Ecto neural progenitor cell (in vitro differentiated cells): ENCODE measurements around the gene CCL5.
A peak's percentile ranks its signal among the peaks of the same experiment; 100 is the strongest.

Experiments
- DNase-seq: peaks from one replicate; pipeline ENCODE4 v3.0.0-alpha.2; 2018; ENCODE audit warnings: low spot score

Gene CCL5

DNA sequence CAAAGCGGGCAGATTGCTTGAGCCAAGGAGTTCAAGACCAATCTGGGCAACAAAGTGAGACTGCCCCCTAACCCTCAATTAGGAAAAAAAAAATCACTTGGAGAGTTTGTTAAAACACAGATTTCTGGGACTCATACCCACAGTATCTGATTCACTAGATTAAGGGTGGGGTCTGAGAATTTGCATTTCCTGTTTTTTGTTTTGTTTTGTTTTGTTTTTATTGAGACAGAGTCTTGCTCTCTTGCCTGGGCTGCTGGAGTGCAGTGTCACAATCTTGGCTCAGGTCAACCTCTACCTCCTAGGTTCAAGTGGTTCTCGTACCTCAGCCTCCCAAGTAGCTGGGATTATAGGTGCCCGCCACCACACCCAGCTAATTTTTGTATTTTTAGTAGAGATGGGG is 12.6 kb downstream of the CCL5 start:
- no peak for DNase-seq

DNA sequence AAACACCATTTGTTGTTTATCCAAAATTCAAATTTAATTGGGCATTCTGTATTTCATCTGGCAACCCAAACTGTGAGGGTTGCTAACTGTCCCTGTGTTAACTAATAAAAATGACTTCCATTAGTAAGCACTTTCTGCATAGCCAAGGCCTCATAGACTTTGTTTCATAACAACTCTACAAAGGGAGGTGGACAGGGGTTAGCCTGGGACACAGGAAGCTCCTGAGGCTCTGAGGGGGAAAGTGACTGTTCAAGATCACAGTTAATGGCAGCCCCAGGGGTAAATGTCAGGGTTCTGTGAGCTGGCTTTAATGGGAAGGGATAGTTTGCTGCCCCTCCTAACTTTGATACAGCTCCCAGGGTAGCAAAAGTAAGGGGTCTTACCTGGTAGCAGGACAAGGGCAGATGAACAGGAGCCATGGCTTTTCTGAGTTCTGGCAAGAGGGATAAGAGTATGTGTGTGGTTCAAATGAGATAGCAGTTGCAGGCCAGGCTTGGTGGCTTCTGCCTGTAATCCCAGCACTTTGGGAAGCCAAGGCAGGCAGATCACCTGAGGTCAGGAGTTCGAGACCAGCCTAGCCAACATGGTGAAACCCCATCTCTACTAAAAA is 13.7 kb downstream of the CCL5 start:
- DNase-seq: no peak

DNA sequence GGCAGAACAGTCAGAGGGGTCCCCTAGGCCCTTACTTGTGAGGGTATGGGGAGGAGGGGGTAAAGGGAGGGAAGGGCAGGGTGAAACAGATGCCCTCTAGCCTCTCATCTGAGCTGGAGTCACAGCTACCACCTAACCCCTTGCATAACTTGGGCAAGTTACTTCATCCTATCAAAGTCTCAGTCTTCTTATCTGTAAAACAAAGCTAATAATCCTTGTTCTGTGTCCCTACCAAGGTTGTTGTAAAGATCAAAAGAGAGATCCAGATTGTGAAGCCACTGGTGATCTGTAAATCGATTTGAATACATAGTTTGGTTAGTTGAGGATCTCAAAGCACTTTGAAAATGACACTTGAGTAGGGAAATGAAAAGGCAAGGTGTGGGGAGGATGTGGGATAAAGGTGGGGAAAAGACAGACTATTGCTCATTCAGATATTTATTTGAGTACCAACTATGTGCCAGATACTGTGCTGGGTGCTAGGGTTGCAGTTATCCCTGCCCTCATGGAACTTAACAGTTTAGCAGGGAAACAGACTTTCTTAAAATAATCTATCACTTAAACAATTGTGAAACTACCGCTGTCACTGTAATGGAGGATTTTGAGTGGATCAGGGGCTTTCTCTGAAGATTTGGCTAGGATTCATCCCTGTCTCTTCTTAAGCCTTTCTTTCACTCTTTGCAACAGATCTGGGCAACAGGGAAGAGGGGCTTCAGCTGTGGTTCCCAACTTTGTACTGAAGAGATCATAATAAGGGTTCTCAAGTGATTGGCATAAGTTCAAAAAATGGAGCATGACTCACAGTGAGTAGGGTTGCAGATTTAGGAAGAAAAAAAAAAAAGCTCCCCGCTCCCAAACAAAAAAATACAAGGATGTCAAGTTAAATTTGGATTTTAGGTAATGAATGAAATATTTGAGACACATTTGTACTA is 14.5 kb downstream of the CCL5 start:
- DNase-seq: no peak

DNA sequence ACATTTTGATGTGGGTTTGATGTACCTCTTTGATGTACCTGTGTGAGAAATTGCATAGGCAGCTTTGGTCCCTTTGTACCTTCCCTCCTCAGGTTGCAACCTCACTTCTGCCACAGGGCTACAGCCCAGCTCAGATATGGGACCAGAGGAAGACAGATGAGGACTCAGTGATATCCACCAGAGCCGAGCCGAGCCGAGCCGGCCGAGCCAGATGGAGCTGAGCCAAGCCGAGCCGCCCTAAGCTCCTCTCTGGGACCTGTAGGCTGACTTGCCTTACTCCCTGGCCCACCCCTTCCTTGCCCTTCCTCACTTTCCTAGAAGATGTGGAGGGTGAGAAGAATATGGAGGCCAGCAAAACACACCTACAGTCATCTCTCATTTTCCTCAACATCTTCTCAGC is 15.3 kb downstream of the CCL5 start:
- no peak for DNase-seq

- DNase-seq: no peak
These were observed 23.6 kb downstream of the CCL5 start for GRCh38 chr17:35856603-35857002.

GRCh38 chr17:35855965-35856364 is 24.2 kb downstream of the CCL5 start:
- DNase-seq: no peak

DNA sequence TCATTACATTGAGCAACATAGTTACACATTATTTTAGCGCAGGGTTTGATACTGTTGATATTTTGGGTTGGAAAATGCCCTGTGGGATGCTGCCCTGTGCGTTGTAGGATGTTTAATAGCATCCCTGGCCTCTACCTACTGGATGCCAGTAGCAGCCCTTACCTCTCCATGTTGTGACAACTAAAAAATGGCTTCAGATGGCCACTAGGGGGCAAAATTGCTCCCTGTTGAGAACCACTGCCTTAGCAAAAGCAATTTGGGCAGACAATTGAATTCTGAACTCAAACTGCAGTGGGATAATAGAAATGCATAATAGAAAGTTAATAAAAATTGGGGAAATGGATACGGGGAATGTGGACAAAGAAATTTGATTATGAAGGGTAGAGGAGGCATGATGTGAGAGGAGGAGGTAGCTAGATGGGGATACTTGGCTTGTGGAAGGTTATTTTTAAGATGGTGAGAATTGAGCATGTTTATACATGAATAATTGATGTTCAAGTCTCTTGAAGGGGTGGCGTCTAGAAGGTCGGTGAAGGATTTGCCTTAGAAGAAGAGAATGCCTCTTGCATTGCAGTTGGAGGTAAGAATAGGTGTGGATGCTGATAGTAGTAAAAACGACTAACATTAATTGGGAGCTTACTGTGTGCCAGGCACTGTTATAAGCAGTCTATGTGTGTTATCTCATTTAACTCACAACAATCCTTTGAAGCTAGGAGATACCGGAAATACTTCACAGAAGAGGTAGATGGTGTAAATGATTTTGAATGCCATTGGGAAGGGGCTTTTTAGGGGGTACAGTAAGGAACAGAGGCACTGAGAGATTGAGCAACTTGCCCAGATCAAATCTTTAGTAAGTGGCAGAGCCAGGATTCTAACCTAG is 30.5 kb downstream of the CCL5 start:
- DNase-seq: peak; percentile 65

GRCh38 chr17:35847633-35848373 is 32.4 kb downstream of the CCL5 start:
- DNase-seq: no peak

GRCh38 chr17:35847006-35847405 is 33.2 kb downstream of the CCL5 start:
- DNase-seq: no peak

GRCh38 chr17:35846055-35846809 is 33.9 kb downstream of the CCL5 start:
- DNase-seq: no peak

- no peak for DNase-seq
These were observed 35.6 kb downstream of the CCL5 start for GRCh38 chr17:35844547-35844946.

DNA sequence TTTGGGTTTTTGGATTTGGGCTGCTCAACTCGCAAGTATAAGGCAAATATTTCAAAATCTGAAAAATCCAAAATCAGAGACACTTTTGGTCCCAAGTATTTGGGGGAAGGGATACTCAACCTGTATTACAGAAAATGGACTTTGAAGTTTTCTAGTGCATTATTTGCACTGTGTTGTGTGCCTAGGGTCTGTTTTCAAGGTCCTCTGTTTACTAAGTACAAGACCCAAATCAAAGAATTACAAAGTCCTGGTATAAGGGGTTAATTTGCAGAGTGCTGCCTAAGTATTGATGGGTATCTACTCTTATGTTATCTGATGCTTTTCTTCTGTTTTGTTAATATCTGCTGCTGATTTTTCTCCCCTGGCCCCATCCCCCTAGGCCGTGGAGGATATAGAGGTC is 36.5 kb downstream of the CCL5 start:
- no peak for DNase-seq

- no peak for DNase-seq
These were observed 37.9 kb downstream of the CCL5 start for GRCh38 chr17:35842239-35842638.

DNA sequence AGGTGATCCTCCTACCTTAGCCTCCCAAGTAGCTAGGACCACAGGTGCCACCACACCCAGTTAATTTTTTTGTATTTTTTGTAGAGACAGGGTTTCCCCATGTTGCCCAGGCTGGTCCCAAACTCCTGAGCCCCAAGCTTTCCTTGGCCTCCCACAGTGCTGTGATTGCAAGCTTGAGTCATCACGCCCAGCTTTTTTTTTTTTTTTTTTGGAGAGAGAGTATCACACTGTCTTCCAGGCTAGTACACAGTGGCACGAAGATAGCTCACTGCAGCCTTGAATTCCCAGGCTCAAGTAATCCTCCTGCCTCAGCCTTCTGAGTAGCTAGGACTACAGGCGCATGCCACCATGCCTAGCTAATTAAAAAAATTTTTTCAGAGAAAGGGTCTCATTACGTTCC is 38.7 kb downstream of the CCL5 start:
- no peak for DNase-seq

DNA sequence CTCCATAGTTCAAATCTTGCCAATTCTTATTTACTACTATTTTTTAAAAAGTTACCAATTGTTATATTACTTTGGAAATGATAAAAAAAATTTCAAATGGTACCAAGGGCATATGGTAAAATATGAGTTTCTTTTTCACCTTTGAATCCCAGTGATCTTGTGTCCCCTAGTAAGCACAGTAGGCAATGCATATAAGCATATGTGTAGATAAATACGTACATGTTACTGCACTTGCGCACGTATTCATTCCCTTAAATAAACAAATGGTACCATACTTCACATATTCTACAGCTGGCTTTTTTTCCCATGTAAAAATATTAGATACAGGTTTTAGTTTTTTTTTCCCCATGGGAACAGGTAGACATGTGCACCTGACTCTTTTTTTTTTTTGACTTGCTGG is 39.1 kb downstream of the CCL5 start:
- DNase-seq: no peak

GRCh38 chr17:35825206-35825605 is 55.0 kb downstream of the CCL5 start:
- DNase-seq: no peak
